Kidney glomerular epithelial cell (primary cell): ENCODE measurements around the gene CCR7.

Source experiments
- DNase-seq: peaks from one replicate; lab custom pipeline; 2025; lab: John Stamatoyannopoulos, UW

CCR7 gene

GRCh38 chr17:40516581-40517285 is 48.5 kb downstream of the CCR7 start:
- DNase-seq: no peak

GRCh38 chr17:40515491-40516041 is 49.7 kb downstream of the CCR7 start:
- DNase-seq: no peak

GRCh38 chr17:40515011-40515410 is 50.3 kb downstream of the CCR7 start:
- no peak for DNase-seq

- no peak for DNase-seq
Observed at GRCh38 chr17:40514013-40514875, 51.0 kb downstream of the CCR7 start.

- no peak for DNase-seq
Observed at GRCh38 chr17:40511667-40512220, 53.5 kb downstream of the CCR7 start.

- DNase-seq: no peak
Observed at GRCh38 chr17:40511136-40511535, 54.1 kb downstream of the CCR7 start.

- peak; percentile 97 for DNase-seq
Observed at GRCh38 chr17:40510328-40510648, 55.0 kb downstream of the CCR7 start.

- peak; percentile 49 for DNase-seq
Observed at GRCh38 chr17:40509626-40510327, 55.5 kb downstream of the CCR7 start.

GRCh38 chr17:40506786-40507185 is 58.5 kb downstream of the CCR7 start:
- DNase-seq: no peak
